Astrocyte of the hippocampus (primary cell): Measurements from ENCODE around the gene LMNTD2.

Experiments
- DNase-seq: peaks from one replicate; pipeline ENCODE4 v3.0.0; 2011; ENCODE audit warnings: low read depth, low spot score

Gene LMNTD2

GRCh38 chr11:515131-515530 is 45.4 kb downstream of the LMNTD2 start:
- DNase-seq, result no peak

- DNase-seq, result no peak
Observed at GRCh38 chr11:514606-515005, 45.9 kb downstream of the LMNTD2 start.

GRCh38 chr11:512761-513595 is 47.6 kb downstream of the LMNTD2 start:
- no peak for DNase-seq

- no peak for DNase-seq
Observed at GRCh38 chr11:508956-509355, 51.6 kb downstream of the LMNTD2 start.

- peak; percentile 58 for DNase-seq
Observed at GRCh38 chr11:507727-508515, 52.6 kb downstream of the LMNTD2 start.

- DNase-seq, result peak; percentile 98
Observed at GRCh38 chr11:506995-507726, 53.4 kb downstream of the LMNTD2 start, which contains the start of gene RNH1. Gene RNH1, minus strand, starts transcription at chr11:507242. Its CDS starts 5,080 bp downstream, at chr11:502162.

- peak; percentile 100 for DNase-seq
Observed at GRCh38 chr11:506238-506994, 54.1 kb downstream of the LMNTD2 start.

- no peak for DNase-seq
Observed at GRCh38 chr11:504994-505344, 55.6 kb downstream of the LMNTD2 start.
